ENCODE data around the gene F2RL2.

Gene F2RL2

DNA sequence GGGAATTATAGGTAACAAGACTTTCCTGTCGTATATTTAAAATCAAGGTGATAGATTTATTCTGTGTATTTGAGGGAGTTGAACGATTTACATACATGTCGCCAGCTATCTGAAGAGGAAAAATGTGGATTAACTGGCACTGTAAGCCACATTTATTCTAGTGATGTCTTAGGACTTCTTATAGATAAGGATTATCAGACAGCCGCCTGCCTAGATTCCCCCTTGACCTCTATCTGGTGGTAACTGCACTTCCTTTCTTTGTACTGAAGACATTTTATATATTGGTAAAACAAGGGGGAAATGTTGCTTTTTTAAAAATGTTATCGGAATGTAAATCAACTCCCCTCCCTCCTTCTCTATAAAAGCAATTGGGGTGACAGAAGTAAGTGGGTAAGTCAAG is 39.3 kb upstream of the F2RL2 start:
- no peak for FAIRE-seq
- no peak for DNase-seq (ENCODE audit: insufficient read length, low spot score)
- TF ChIP-seq, protein P1, sequence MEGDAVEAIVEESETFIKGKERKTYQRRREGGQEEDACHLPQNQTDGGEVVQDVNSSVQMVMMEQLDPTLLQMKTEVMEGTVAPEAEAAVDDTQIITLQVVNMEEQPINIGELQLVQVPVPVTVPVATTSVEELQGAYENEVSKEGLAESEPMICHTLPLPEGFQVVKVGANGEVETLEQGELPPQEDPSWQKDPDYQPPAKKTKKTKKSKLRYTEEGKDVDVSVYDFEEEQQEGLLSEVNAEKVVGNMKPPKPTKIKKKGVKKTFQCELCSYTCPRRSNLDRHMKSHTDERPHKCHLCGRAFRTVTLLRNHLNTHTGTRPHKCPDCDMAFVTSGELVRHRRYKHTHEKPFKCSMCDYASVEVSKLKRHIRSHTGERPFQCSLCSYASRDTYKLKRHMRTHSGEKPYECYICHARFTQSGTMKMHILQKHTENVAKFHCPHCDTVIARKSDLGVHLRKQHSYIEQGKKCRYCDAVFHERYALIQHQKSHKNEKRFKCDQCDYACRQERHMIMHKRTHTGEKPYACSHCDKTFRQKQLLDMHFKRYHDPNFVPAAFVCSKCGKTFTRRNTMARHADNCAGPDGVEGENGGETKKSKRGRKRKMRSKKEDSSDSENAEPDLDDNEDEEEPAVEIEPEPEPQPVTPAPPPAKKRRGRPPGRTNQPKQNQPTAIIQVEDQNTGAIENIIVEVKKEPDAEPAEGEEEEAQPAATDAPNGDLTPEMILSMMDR (IDR thresholded peaks at IDR 0.05; ENCODE audit: insufficient read depth, missing control alignments), result no peak

DNA sequence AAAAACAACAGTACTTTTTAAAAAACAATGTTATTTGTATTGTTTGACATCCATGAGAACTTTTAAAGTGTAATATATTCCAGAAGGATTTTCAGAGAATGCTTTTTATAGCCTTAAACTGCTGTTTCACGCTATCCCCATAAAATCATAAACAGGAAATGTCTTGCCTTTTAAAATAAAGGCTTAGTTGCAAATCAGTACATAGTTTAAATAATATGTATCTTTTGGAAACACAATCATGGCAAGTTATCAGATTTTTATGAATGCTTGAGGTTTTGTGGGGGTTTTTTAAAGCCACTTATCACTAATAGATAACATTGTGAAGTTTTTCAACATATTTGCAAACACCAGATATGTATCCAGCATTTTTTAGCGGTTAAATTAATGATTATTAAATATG is 37.2 kb upstream of the F2RL2 start:
- DNase-seq (ENCODE audit: insufficient read length, low spot score) (no peak), FAIRE-seq (no peak)
- TF ChIP-seq, protein P1 (IDR thresholded peaks at IDR 0.05; ENCODE audit: insufficient read depth, missing control alignments), result no peak

GRCh38 chr5:76657683-76658311 is 34.6 kb upstream of the F2RL2 start:
- DNase-seq (ENCODE audit: insufficient read length, low spot score), result no peak
- TF ChIP-seq, protein P1 (IDR thresholded peaks at IDR 0.05; ENCODE audit: insufficient read depth, missing control alignments), result no peak
- FAIRE-seq, result no peak

- FAIRE-seq, result no peak
- DNase-seq (ENCODE audit: insufficient read length, low spot score), result no peak
- TF ChIP-seq, protein P1 (IDR thresholded peaks at IDR 0.05; ENCODE audit: insufficient read depth, missing control alignments), result no peak
These were observed 33.9 kb upstream of the F2RL2 start for GRCh38 chr5:76657091-76657490.

DNA sequence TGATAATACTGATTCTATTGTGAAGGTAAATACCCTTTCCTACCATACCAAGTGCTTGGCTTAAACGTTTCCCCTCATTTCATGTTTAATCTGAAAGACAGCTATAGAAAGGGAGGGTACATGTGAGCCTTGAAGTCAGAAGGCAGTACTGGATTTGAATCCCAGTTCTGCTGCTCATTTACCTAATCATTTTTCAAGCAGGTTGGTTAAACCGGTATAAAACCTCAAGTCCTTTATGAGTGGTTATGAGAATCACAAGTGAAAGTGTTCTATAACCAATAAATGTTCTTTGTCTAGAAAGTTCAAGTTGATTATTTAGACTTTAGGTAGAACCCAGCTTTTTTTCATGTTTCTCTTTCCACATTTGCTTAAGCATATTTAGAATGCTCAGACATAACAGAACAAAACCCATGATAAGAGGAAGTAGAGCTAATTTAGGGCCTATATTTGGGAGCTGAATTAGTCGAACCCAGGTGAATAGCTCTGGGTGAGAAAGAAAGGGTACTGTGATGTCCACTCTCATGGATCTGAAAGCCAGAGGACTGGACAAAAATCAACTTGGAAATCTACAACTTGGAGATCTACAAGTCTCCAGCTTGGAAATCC is 29.7 kb upstream of the F2RL2 start:
- DNase-seq (ENCODE audit: insufficient read length, low spot score), result no peak
- TF ChIP-seq, protein P1 (IDR thresholded peaks at IDR 0.05; ENCODE audit: insufficient read depth, missing control alignments), result no peak
- FAIRE-seq, result no peak

DNA sequence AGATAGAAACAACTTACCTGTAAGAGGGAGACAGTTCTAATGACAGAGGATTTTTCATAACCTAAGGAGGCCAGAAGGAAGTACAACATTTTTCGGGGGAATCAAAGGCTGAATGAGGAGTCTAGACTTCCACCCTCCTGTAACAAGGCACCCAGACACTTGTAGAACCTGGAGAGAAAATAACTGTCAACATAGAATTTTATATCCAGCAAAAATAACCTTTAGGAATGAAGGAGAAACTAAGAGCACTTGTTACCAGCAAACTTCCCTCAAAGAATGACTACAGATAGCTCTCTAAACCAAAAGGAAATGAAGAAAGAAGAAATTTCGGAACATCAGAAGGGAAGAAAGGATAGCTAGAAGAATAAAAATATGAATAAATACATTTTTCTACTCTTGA is 25.9 kb upstream of the F2RL2 start:
- no peak for DNase-seq (ENCODE audit: insufficient read length, low spot score)
- no peak for FAIRE-seq
- TF ChIP-seq, protein P1 (IDR thresholded peaks at IDR 0.05; ENCODE audit: insufficient read depth, missing control alignments), result no peak

GRCh38 chr5:76643371-76643770 is 20.2 kb upstream of the F2RL2 start:
- no peak for FAIRE-seq

More at GRCh38 chr5:76643371-76643770, 20.2 kb upstream of the F2RL2 start:
- TF ChIP-seq, protein P1 (IDR thresholded peaks at IDR 0.05; ENCODE audit: insufficient read depth, missing control alignments), result no peak
- no peak for DNase-seq (ENCODE audit: insufficient read length, low spot score)

All from D721Med (cell line).